Measurements from ENCODE around the gene SLC2A2.
"Not testable (repeated sequence)": the region's sequence is repeated elsewhere in the genome, so short reads cannot be mapped to it uniquely, and the experiment has no call there.

Gene SLC2A2

GRCh38 chr3:170982733-170983132, 43.8 kb downstream of the SLC2A2 start:
- DNase-seq = no peak

GRCh38 chr3:170980399-170980798, 46.1 kb downstream of the SLC2A2 start:
- no peak for DNase-seq

- DNase-seq = no peak
These were observed 48.4 kb downstream of the SLC2A2 start for GRCh38 chr3:170977949-170978745.

GRCh38 chr3:170976190-170976519, 50.4 kb downstream of the SLC2A2 start:
- DNase-seq = no peak

GRCh38 chr3:170975283-170976189, 51.0 kb downstream of the SLC2A2 start:
- DNase-seq = no peak

GRCh38 chr3:170974872-170975271, 51.6 kb downstream of the SLC2A2 start:
- DNase-seq = no peak

GRCh38 chr3:170972917-170973316, 53.6 kb downstream of the SLC2A2 start:
- DNase-seq = not testable (repeated sequence)

- no peak for DNase-seq
These were observed 59.4 kb downstream of the SLC2A2 start for GRCh38 chr3:170967126-170967525.

- no peak for DNase-seq
These were observed 60.0 kb downstream of the SLC2A2 start for GRCh38 chr3:170966495-170966894.

GRCh38 chr3:170962411-170962810, 64.1 kb downstream of the SLC2A2 start:
- no peak for DNase-seq

GRCh38 chr3:170961616-170962400, 64.7 kb downstream of the SLC2A2 start:
- no peak for DNase-seq

GRCh38 chr3:170959457-170959856, 67.1 kb downstream of the SLC2A2 start:
- DNase-seq = no peak

- DNase-seq = no peak
These were observed 69.9 kb downstream of the SLC2A2 start for GRCh38 chr3:170956647-170957046.

GRCh38 chr3:170953736-170954135, 72.8 kb downstream of the SLC2A2 start:
- DNase-seq = no peak

- no peak for DNase-seq
These were observed 73.3 kb downstream of the SLC2A2 start for GRCh38 chr3:170953229-170953628.

GRCh38 chr3:170949211-170949610, 77.3 kb downstream of the SLC2A2 start:
- DNase-seq = no peak

- no peak for DNase-seq
These were observed 79.3 kb downstream of the SLC2A2 start for GRCh38 chr3:170947018-170947769.

Data from left hindlimb (tissue), 1 donor.